ENCODE data around the gene MPV17L.
"Not testable (repeated sequence)": the region's sequence is repeated elsewhere in the genome, so short reads cannot be mapped to it uniquely, and the experiment has no call there.

The MPV17L gene

DNA sequence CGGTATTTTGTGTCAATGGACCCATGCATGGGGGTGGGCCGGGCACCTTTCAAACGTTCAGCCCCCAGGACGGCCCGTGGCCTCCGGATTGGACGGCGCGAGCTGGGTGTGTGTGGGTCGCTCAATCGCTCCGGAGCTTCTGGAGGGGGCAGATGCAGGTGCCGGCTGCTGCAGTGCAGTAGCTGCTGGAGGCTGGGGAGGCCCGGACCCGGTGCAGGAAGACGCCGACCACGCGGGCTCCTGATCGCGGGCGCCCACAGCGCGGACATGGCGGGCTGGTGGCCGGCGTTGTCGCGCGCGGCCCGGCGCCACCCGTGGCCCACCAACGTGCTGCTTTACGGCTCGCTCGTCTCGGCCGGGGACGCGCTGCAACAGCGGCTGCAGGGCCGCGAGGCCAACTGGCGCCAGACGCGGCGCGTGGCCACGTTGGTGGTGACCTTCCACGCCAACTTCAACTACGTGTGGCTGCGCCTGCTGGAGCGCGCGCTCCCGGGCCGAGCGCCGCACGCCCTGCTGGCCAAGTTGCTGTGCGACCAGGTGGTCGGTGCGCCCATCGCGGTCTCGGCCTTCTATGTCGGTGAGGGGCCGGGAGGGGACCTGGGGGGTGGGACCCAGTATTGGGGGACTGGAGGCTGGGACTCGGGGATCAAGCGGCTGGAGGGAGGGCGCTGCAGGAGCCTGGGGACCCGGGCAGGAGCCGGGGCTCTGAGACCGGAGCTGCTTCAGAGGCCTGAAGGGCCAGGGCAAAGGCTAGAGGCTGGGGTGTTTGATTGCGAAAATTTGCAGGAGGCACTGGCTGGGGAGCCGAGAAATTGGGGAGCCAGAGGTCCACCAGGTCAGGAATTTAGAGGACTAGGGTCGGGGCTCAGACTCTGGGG, at the start of gene MPV17L:
MPV17L (plus strand) TSS at position 124 of the 878 bp plus-strand sequence; CDS start at position 268, 144 bp downstream.
- DNase-seq (ENCODE audit: low read depth), result not testable (repeated sequence)

- not testable (repeated sequence) for DNase-seq (ENCODE audit: low read depth)
These were observed 46.8 kb upstream of the MPV17L start for GRCh38 chr16:15348721-15349120.

DNA sequence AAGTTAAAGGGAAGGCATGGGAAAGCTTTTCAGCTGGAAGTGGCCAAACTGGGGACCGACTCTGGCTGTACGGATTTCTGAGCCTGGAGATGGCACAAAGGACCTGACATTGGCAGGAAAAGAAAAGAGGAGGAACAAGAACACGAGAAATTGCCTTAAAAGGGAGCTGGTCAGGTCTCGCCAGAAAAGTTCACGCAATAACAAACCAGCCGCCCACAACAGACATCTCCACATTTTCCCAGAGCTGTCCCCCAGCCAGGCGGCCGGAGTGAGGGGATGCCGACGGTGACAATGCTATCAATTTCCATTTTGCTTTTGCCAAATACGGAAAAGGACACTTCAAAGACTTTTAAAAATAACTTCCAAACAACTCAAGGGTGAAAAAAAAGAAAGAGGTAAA, 44.3 kb upstream of the MPV17L start:
- DNase-seq (ENCODE audit: low read depth), result not testable (repeated sequence)

DNA sequence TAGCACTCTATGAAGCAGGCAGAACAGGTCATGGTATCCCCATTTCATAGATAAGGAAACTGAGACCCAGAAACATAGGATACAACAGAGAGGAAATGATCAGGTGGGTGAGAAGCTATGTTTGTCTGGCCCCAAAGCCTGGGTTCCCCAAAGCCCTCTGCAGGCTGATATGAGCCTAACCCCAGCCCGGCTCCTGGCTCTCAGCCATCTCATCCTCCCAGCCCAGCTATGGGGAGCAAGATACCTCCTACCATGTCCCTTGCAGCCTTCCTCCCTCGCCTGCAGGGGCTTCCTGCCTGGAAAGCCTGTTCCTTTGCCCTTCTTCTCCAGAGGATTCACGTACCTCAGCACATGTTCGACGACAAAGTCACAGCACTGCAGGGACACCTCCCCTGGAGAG, 43.8 kb upstream of the MPV17L start:
- DNase-seq (ENCODE audit: low read depth), result not testable (repeated sequence)

DNA sequence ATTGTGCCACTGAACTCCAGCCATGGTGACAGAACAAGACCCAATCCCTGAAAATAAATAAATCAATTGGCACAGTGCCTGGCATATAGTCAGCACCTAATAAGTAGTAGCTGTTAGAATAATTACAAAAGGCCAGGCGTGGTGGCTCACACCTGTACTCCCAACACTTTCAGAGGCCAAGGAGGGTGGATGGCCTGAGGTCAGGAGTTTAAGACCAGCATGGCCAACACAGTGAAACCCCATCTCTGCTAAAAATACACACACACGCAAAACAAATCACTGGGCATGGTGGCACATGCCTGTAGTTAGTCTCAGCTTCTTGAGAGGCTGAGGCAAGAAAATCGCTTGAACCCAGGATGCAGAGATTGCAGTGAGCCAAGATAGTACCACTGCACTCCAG, 42.7 kb upstream of the MPV17L start:
- DNase-seq (ENCODE audit: low read depth), result not testable (repeated sequence)

GRCh38 chr16:15354846-15355245, 40.7 kb upstream of the MPV17L start:
- DNase-seq (ENCODE audit: low read depth), result not testable (repeated sequence)

GRCh38 chr16:15357495-15357894, 38.1 kb upstream of the MPV17L start:
- not testable (repeated sequence) for DNase-seq (ENCODE audit: low read depth)

DNA sequence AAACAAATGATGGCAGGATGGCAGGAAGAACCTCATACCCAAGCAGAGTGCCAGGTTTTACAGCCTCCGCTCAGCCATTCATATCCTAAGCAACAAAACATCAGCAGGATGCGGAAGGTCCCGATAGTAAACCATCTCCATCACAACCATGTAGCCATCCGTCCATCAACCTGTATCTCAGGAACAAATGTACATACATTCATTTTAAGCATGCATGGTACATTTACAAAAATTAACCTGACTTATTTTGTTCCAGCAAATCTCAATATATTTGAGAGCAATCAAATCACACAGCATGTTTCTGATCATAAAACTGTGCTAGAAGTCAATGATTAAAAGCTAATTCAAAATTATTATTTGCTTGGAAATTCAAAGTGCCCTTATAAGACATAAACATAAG, 17.4 kb upstream of the MPV17L start, which contains the start of gene NPIPA5:
NPIPA5 (minus strand) TSS at position 101 of the 400 bp plus-strand sequence; CDS start at position 101, 0 bp downstream.
- DNase-seq (ENCODE audit: low read depth), result not testable (repeated sequence)

GRCh38 chr16:15382810-15383209, 12.7 kb upstream of the MPV17L start:
- DNase-seq (ENCODE audit: low read depth), result not testable (repeated sequence)

- DNase-seq (ENCODE audit: low read depth), result not testable (repeated sequence)
These were observed 7.5 kb upstream of the MPV17L start for GRCh38 chr16:15388060-15388459.

DNA sequence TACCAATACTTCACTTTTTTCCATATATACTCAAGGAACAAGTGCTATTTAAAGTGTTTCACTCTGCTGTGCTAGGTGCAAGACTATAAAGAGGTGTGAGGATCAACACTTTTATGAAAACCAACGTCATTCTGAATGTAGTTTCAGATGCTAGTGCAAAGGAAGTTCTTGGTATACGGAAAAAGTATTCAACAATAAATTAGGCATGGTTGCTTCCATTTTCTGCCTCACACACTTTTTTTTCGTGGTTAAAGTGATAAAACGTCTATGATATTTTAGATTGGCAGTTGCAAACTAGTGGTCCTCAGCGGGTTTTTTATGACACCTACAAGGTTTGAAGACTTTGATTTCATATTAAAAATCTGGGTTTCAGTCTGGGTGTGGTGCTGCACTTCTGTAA, 5.6 kb upstream of the MPV17L start:
- DNase-seq (ENCODE audit: low read depth), result not testable (repeated sequence)

DNA sequence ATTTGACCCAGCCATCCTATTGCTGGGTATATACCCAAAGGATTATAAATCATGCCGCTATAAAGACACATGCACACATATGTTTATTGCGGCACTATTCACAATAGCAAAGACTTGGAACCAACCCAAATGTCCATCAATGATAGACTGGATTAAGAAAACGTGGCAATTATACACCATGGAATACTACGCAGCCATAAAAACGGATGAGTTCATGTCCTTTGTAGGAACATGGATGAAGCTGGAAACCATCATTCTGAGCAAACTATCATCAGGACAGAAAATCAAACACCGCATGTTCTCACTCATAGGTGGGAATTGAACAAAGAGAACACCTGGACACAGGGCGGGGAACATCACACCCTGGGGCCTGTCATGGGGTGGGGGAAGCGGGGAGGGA, 2.5 kb upstream of the MPV17L start:
- DNase-seq (ENCODE audit: low read depth), result not testable (repeated sequence)

DNA sequence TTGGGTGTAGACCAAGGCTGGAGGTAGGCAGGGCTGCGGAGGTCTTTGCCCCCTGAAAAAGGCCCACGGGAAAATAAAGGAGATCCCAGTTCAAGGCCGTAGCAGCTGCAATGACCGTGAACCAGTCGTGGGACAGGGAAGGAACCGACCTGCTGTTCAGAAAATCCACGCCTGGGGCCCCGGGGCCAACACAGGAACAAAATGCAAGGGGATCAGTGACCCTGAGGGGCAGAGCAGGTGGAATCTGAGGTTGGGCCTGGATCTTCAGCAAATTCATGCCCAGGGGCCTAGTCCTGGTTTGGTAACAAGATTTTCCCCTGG, 915 bp downstream of the MPV17L start:
- not testable (repeated sequence) for DNase-seq (ENCODE audit: low read depth)

DNA sequence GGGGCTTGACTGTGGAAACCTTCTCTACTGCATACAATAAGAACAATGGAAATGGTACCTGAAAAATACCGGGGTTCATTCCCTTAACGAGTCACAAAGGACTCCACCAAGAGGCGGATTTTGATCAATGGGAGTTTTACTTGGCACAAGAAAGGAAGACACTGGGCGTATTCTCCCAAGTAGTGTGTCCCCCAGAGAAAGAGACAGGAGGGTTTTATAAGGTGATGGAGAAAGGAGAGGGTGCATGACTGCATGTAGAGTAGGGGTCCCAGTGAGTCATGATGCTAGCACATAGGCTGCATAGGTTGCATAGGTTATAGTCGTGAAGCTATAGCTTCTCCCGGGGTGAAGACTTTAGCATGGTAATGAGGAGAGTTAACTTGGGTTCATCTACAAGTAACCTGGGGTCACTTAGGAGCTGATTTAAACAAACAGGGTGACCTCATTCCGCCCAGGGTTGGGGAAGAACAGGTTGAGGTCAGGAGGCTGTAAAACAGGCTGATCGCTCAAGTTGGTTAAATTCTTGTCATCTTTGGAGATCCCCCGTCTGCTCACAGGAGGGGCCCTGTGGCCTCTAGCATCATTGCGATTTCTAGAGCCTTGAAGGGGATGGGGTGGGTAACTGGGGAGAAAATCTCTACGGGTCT, 1.5 kb downstream of the MPV17L start:
- no peak for DNase-seq (ENCODE audit: low read depth)

DNA sequence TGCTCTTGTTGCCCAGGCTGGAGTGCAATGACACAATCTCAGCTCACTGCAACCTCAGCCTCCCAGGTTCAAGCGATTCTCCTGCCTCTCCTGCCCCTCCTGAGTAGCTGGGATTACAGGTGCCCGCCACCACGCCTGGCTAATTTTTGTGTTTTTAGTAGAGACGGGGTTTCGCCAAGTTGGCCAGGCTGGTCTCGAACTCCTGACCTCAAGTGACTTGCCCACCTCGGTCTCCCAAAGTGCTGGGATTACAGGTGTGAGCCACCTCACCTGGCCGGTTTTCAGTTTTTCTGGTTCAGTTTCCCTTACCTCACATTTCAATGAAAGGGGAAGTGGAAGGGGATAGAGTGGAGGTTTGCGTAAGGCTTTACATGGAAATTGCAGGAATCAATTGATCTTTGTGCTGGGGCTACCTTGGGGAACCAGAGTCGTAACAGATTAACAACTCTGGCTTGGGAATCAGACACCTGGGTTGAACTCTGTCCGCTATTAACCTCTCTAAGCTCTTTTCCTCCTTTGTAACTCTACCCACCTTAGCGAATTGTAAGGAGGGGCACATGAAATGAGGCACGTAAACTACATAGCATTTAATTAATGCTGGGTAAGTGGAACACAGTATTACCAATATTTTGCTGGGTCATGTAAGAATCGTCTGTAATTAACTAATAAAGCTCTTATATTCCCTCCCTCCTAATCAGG, 3.2 kb downstream of the MPV17L start:
- no peak for DNase-seq (ENCODE audit: low read depth)

DNA sequence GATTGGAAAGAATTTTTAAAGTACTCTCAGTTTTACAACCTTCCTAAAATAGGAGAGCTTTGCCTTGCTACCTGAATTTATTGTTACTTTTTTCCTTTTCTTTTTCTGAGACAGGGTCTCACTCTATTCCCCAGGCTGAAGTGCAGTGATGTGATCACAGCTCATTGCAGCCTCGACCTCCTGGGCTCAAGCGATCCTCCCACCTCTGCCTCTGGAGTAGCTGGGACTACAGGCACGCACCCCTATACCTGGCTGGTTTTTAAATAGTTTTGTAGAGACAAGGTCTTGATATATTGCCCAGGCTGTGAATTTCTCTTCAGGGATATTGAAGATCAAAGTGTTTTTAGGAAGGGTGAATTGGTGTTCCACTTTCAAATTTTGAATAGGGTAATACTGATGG, 3.8 kb downstream of the MPV17L start:
- DNase-seq (ENCODE audit: low read depth), result no peak

DNA sequence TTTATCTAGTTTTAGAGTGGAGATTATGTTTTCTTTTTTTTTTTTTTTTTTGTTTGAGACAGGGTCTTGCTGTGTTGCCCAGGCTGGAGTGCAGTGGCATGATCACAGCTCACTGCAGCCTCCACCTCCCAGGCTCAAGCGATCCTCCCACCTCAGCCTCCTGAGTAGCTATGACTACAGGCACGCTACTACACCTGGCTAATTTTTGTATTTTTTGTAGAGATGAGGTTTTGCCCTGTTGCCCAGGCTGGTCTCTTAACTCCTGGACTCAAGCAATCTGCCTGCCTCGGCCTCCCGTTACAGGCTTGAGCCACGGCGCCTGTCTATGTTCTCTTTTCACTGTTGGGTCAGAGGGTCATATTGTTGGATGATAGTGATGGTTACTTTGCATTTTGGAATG, 4.8 kb downstream of the MPV17L start:
- DNase-seq (ENCODE audit: low read depth), result not testable (repeated sequence)

DNA sequence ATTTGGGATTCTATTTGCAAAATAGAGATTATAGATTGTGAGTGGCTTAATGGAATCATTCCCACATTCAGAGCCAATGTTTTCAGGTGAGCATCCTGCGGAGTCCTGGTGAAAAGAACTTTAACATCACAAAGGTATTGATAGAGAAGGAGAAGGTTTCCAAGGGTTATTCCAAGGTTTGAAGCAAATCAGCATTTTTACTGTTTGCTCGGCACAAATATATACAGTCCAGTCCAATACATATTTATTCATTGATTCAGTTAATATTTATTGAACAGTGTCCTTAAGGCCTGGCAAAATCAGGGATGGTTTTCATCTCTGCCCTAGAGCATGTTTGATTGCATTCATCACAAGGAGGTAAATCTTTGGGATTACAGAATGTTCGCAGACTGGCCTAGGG, 6.4 kb downstream of the MPV17L start:
- DNase-seq (ENCODE audit: low read depth), result no peak

DNA sequence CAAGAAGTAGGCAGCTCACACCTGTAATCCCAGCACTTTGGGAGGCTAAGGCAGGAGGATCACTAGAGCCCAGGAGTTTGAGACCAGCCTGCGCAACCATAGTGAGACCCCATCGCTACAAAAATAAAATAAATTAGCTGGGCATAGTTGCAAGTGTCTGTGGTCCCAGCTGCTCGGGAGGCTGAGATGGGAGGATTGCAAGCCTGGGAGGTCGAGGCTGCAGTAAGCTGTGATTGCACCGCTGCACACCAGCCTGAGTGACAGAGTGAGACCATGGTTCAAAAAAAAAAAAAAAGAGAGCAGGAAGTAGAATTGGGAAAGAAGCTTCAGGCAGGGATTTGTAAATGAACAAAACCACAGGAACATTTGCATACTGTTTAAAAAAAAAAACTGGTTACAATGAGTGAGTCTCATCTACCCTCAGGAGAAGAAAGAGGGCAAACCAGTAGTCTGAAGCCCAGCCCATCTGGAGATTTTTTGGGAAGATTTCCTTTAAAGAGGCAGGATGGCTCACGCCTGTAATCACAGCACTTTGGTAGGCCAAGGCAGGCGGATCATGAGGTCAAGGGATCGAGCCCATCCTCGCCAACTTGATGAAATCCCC, 7.9 kb downstream of the MPV17L start:
- DNase-seq (ENCODE audit: low read depth), result no peak

- DNase-seq (ENCODE audit: low read depth), result not testable (repeated sequence)
These were observed 8.5 kb downstream of the MPV17L start for GRCh38 chr16:15404091-15404490.

DNA sequence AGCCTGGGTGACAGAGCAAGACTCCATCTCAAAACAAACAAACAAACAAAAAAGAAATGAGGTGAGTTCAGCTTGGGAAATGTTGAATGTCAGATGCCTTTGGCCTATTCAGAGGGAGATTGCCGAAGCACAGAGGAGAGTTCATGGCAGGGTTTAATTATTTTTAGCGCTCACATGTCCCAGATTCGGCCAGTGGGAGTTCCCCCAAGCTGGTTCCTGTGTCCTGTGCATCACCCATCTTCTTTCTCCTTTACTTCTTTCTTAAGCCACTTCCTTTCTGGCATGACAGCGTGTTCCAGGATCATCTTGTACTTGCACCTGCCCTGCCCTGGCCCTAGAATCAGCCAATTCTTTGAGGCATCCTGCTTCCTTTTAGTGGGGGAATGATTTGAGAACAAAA, 9.2 kb downstream of the MPV17L start:
- no peak for DNase-seq (ENCODE audit: low read depth)

DNA sequence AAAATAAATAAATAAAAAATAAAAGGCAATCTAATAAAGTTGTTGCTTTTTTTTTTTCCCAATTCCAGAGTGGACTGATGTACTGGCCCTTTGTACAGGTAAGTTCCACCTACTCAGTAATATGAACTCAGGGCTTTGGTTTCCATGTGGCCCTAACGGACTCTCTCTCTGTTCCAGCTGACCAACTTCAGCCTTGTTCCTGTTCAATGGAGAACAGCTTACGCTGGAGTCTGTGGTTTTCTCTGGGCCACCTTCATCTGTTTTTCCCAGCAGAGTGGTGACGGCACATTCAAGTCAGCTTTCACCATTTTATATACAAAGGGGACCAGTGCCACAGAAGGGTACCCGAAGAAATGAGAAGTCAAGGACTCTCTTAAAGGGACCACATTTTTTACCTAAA, 12.2 kb downstream of the MPV17L start:
- not testable (repeated sequence) for DNase-seq (ENCODE audit: low read depth)
